Fibroblast of the conjunctiva (primary cell): Measurements from ENCODE around the gene SOX3.

ENCODE experiments used
- DNase-seq: peaks from one replicate; pipeline ENCODE4 v3.0.0-alpha.2; 2010; ENCODE audit warnings: low read depth

The SOX3 gene

DNA sequence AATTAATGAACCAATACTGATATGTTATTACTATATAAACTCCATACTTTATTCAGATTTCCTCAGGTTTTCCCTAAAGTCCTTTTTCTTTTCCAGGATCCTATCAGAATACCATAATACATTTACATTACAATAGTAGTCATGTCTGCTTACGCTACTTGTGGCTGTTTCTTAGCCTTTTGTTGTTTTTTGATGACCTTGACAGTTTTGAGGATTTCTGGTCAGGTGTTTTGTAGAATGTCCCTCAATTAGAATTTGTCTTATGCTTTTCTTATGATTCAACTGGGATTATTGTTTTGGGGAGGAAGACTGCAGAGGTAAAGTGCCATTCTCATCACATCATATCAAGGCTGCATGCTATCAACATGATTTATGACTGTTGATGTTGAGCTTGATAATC is 9.1 kb downstream of the SOX3 start:
- DNase-seq, result no peak

DNA sequence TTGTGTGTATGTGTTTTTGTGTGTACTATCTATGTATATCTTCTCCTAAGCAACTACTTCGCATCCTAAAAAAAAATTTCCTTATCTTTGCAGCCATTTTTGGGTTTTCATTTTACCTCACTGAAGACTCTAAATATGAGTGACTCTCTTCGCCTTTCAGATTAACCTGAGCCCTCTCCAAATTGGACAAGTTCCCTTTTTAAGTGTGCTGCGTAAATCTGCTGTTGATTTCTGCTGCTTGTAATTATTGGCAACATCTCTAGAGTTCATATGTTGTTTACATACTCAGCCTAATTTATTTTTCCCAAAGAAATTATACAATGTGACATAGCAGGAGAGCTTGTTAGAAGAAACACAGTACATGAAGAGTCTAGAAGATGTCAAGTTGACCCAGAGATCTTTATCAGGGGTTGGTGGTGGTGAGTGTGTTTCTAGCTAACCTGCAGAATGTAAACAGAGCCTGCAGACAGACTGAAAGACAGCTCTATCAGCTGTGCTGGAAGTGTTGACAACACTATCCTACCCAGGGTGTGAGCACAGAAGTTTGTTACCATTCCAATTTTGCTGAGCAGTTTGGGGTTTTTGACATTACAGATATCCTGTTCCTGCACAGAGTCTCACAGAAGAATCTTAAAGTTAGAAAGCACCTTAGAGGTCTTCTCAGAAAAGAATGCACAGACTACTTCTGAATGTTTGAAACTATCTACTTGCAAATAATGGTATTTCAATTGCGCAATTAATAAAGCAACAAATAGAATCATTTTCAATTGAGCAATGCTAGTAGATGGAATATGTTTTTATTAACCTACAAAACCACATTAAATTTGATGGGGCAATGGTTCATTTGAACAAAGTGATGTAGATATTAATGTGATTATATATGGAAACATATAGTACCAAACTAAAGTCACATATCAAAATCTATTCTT is 12.5 kb downstream of the SOX3 start:
- DNase-seq, result no peak

DNA sequence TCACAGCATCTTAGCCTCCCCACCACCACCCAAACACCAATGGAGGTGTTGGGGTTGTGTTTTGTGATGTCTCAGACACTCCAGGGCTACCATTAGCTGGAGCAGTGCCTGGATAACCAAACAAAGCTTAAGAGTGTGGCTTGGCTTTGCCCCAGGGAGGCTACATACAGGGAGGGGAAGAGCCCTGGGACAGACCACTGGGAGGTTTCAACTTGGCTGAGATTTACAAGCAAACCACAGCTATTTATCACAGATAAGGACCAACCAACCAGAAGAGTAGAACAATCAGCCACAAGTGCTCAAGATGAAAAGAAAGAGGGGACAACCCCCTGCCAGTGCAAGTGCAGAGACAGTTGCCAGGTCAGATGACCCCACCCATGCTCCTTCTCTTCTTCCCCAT is 24.1 kb downstream of the SOX3 start:
- no peak for DNase-seq

DNA sequence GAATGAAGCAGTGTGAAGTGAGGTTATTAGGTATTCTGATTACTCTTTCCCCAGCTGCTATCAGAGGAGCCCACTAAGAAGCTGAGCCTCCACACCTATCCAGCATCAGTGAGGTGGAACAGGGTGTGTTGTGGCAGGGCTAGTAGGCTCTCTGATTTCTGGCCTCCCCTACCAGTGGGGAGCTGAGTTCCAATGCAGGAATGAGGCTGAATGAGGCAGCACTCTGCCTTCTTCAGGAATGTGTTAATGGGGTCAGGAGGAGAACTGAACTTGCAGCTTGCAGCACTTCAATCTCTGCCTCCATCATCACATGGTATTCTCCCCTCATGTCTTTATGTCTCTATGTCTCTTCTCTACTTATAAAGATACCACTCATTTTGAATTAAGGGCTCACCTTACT is 26.9 kb downstream of the SOX3 start:
- no peak for DNase-seq

DNA sequence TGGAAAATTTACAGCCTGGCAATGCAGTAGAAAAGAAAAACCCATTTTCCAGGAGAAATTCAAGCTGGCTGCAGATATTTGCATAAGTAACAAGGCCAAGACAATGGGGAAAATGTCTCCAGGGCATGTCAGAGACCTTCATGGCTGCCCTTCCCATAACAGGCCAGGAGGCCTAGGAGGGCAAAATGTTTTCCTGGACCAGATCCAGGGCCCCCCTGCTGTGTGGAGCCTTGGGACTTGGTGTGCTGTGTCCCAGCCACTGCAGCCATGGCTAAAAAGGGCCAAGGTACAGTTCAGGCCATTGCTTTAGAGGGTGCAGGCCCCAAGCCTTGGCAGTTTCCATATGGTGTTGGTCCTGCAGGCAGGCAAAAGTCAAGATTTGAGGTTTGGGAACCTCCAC is 29.8 kb downstream of the SOX3 start:
- no peak for DNase-seq

DNA sequence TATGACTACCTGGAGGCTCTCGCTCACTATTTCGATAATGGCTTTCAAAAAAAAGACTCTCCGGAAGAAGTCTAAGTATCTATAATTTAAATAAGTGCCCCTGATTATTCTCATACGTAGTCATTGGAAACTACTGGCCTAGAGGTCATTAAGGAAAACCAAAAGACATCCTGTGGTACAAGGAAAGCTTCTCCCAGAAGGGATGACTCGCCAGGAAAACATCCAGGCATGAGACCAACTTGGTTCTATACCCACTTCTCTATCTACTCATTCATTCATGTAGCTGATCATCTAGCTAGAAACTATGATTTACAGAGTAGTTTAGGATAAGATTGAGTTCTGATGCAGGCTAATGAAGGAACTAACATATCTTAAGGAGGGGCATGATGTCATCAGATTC is 37.7 kb downstream of the SOX3 start:
- no peak for DNase-seq
